Endothelial cell of umbilical vein (primary cell): ENCODE results near the gene DPYD. TPM values are rescaled to one million over a fixed set of nuclear protein-coding genes. Genes with fewer than 3 reads are reported as not detected.

Experiments
- BruUV-seq: library from RNA; stranded (reverse); fragments of 400-500 nt; replicated peaks from 2 replicates; lab custom pipeline; 2021; lab: Mats Ljungman, UMichigan
- CTCF ChIA-PET: fragments of 300-600, 350-600 bp; sonication (Branson Sonifier 250); formaldehyde crosslinking; loops from one replicate; lab custom pipeline; 2021; ENCODE audit warnings: antibody characterized with exemption, inconsistent platforms; lab: Charles Lee
- POLR2A ChIA-PET: fragments of 300-600, 350-600 bp; sonication (Branson Sonifier 250); formaldehyde crosslinking; loops from one replicate; lab custom pipeline; 2021; ENCODE audit warnings: antibody characterized with exemption, inconsistent platforms; lab: Charles Lee
- DNase-seq: peaks from one replicate; pipeline ENCODE4 v3.0.0-alpha.2; 2011; ENCODE audit warnings: low read depth, low spot score
- FAIRE-seq: peaks from 2 replicates; lab custom pipeline; 2011; peaks lifted over from hg19 to GRCh38; lab: Jason Lieb, UNC
- H2AFZ ChIP-seq: 2 replicates; pipeline ENCODE4 v1.6.0; 2012; ENCODE audit warnings: low read depth, low read length, control low read depth, inconsistent platforms
- H3K27ac ChIP-seq: 2 replicates; pipeline ENCODE4 v1.5.1; 2011; ENCODE audit warnings: low read depth, mild to moderate bottlenecking, control low read depth, low read length, moderate library complexity; ENCODE audit not compliant: insufficient read depth
- H3K27me3 ChIP-seq, 2 experiments: 2 replicates each; pipeline versions ENCODE4 v1.6.0 to v1.6.1; 2011; ENCODE audit warnings: low read length in 2 of 2, mixed read lengths in 1 of 2; ENCODE audit not compliant: control insufficient read depth in 2 of 2, insufficient read depth in 2 of 2
- H3K36me3 ChIP-seq, 2 experiments: 2 replicates in 1 of 2; 3 replicates in 1 of 2; pipeline ENCODE4 v1.5.1; 2011; ENCODE audit warnings: low read length in 2 of 2, mild to moderate bottlenecking in 1 of 2, moderate library complexity in 1 of 2; ENCODE audit not compliant: control insufficient read depth in 2 of 2, insufficient read depth in 2 of 2; ENCODE audit errors: extremely low read depth in 1 of 2
- H3K4me1 ChIP-seq: 3 replicates; pipeline ENCODE4 v1.5.1; 2011; ENCODE audit warnings: mild to moderate bottlenecking, low read length; ENCODE audit not compliant: control insufficient read depth, insufficient read depth; ENCODE audit errors: extremely low read depth
- H3K4me2 ChIP-seq: 2 replicates; pipeline ENCODE4 v1.6.1; 2011; ENCODE audit warnings: low read length, control low read depth, mixed read lengths; ENCODE audit not compliant: insufficient read depth
- H3K4me3 ChIP-seq, 3 experiments: fragments of 200-600 bp in 1 of 3; sonication (generic), shearing (Covaris generic) in 1 of 3; replicated peaks in 1 of 3; 2 replicates each; pipeline ENCODE4 v1.5.1; 2011 to 2016; ENCODE audit warnings: control low read depth in 3 of 3, low read length in 3 of 3, mild to moderate bottlenecking in 2 of 3, inconsistent platforms in 1 of 3, low read depth in 1 of 3, moderate library complexity in 1 of 3; ENCODE audit not compliant: insufficient read depth in 1 of 3
- H3K79me2 ChIP-seq: 2 replicates; pipeline ENCODE4 v1.6.0; 2012; ENCODE audit warnings: low read length, inconsistent platforms; ENCODE audit not compliant: control insufficient read depth, insufficient read depth
- H3K9ac ChIP-seq: replicated peaks from 2 replicates; pipeline ENCODE3; 2011; ENCODE audit warnings: low read length, control low read depth; ENCODE audit not compliant: insufficient read depth; ENCODE audit errors: extremely low read depth
- H3K9me1 ChIP-seq: replicated peaks from 3 replicates; pipeline ENCODE4 v1.6.0; 2011; ENCODE audit warnings: mild to moderate bottlenecking, low read length; ENCODE audit not compliant: control insufficient read depth, insufficient read depth; ENCODE audit errors: extremely low read depth
- H3K9me3 ChIP-seq: replicated peaks from 2 replicates; pipeline ENCODE4 v1.5.1; 2012; ENCODE audit warnings: low read length, inconsistent platforms; ENCODE audit not compliant: control insufficient read depth, insufficient read depth
- H4K20me1 ChIP-seq: replicated peaks from 2 replicates; pipeline ENCODE3; 2011; ENCODE audit warnings: mild to moderate bottlenecking, low read length; ENCODE audit not compliant: control insufficient read depth, insufficient read depth; ENCODE audit errors: extremely low read depth
- EZH2 ChIP-seq: IDR thresholded peaks from 2 replicates; pipeline ENCODE4 v1.6.1; 2012; ENCODE audit warnings: borderline replicate concordance, low read depth, mild to moderate bottlenecking, moderate library complexity, low read length, inconsistent platforms; ENCODE audit not compliant: severe bottlenecking
- FOS ChIP-seq: IDR thresholded peaks from 2 replicates; pipeline ENCODE4 v1.6.1; 2011; ENCODE audit warnings: mild to moderate bottlenecking, low read length, moderate library complexity, borderline replicate concordance; ENCODE audit not compliant: insufficient read depth
- GATA2 ChIP-seq: IDR thresholded peaks from 2 replicates; pipeline ENCODE4 v1.7.0; 2011; ENCODE audit warnings: low read depth, mild to moderate bottlenecking, moderate library complexity, mixed read lengths, low read length; ENCODE audit not compliant: insufficient read length, insufficient read depth
- JUN ChIP-seq: IDR thresholded peaks from 2 replicates; pipeline ENCODE4 v1.6.1; 2011; ENCODE audit warnings: borderline replicate concordance, low read depth; ENCODE audit not compliant: insufficient read length, insufficient read depth
- MYC ChIP-seq: IDR thresholded peaks from one replicate; pipeline ENCODE4 v1.6.1; 2011; ENCODE audit warnings: mild to moderate bottlenecking, low read depth, low read length
- POLR2A ChIP-seq: IDR thresholded peaks from 2 replicates; pipeline ENCODE4 v1.6.1; 2012; ENCODE audit warnings: low read depth, mild to moderate bottlenecking, control low read depth, low read length
- POLR2AphosphoS5 ChIP-seq: IDR thresholded peaks from 2 replicates; pipeline ENCODE4 v1.6.1; 2012; ENCODE audit warnings: low read depth, mild to moderate bottlenecking, control low read depth, low read length, moderate library complexity; ENCODE audit not compliant: insufficient read depth
- dilution Hi-C: fragments of 300-500 bp; cut with MboI; formaldehyde crosslinking; loops from one replicate; pipeline ENCODE4 v1.15.0; 2019; ENCODE audit warnings: low sequenced_read_pairs; ENCODE audit not compliant: extremely low pct_ligation_motif_present
- intact Hi-C: fragments of 100-400 bp; cut with micrococcal nuclease; formaldehyde crosslinking; loops from one replicate; pipeline ENCODE4 v1.10.0; 2022
- polyA plus RNA-seq, 4 experiments: library from polyadenylated mRNA; depleted of rRNA in 3 of 4; stranded (reverse) in 3 of 4; unstranded in 1 of 4; fragments of >200 nt; gene quantifications; 2 replicates each; pipeline versions ENCODE4 v1.2.1 to v1.2.3, GENCODE V29; 2011 to 2012; ENCODE audit warnings: missing spikeins in 1 of 4
- total RNA-seq: library from RNA; stranded (reverse); gene quantifications from 2 replicates; pipeline ENCODE4 v1.2.3, GENCODE V29; 2021
- TF ChIP-seq, protein P1 (sequence below), 2 donors: IDR thresholded peaks; 1 replicate in 1 of 2; 2 replicates in 1 of 2; pipeline ENCODE4 v1.5.1; 2011; ENCODE audit warnings: low read length in 2 of 2, mild to moderate bottlenecking in 2 of 2, moderate library complexity in 2 of 2, control low read depth in 1 of 2, inconsistent platforms in 1 of 2, low read depth in 1 of 2; ENCODE audit not compliant: insufficient read depth in 1 of 2; ENCODE audit errors: extremely low read depth in 1 of 2
- TF ChIP-seq, protein P2 (sequence below): IDR thresholded peaks from 2 replicates; pipeline ENCODE4 v1.6.1; 2011; ENCODE audit not compliant: insufficient read depth, insufficient read length

The DPYD gene
- total and polyA plus RNA-seq, 2 donors (not counting 3 experiments of a cell fraction or from before 2014, with no cell fraction given), result 4.6 to 15.1 TPM

DNA sequence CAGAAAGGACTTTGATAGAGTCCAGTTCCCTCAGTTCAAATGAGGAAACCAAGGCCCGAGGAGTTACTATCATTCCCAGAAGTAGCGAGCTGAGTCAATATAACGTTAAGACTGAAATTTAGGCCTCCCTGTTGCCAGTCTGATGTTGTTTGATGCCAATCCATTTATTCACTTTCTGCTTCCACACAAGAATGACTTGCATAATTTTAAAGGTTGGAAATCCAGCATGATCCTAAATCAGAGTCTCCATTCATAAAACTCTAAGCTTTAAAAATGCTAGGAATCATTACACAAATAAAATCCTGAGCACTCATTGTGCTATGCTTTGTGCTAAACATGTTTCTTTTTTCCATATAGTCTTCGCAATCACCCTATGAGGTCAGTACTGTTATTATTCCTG lies 784.9 kb downstream of the DPYD start:
- intact Hi-C loops, result loop anchor here (5.0 to 10.0 kb wide), 3 partner anchors 171 to 686 kb away; no protein-coding TSS in a partner anchor
- H3K27me3 ChIP-seq, result no peaks in the 10 kb centered on the region
- no peak overlapping the region for H3K4me3 ChIP-seq
- no peak overlapping the region for H3K27ac ChIP-seq
- H3K9ac ChIP-seq, result no peak overlapping the region
- BruUV-seq, result no TSS peak
- no peak for TF ChIP-seq POLR2AphosphoS5
- no peak for TF ChIP-seq POLR2A
- TF ChIP-seq GATA2, result no peak
- TF ChIP-seq, protein P1, sequence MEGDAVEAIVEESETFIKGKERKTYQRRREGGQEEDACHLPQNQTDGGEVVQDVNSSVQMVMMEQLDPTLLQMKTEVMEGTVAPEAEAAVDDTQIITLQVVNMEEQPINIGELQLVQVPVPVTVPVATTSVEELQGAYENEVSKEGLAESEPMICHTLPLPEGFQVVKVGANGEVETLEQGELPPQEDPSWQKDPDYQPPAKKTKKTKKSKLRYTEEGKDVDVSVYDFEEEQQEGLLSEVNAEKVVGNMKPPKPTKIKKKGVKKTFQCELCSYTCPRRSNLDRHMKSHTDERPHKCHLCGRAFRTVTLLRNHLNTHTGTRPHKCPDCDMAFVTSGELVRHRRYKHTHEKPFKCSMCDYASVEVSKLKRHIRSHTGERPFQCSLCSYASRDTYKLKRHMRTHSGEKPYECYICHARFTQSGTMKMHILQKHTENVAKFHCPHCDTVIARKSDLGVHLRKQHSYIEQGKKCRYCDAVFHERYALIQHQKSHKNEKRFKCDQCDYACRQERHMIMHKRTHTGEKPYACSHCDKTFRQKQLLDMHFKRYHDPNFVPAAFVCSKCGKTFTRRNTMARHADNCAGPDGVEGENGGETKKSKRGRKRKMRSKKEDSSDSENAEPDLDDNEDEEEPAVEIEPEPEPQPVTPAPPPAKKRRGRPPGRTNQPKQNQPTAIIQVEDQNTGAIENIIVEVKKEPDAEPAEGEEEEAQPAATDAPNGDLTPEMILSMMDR (IDR thresholded peaks at IDR 0.05; ENCODE audit: extremely low read depth in 1 of 2, insufficient read depth in 1 of 2, low read depth in 1 of 2, low read length in 2 of 2), result no peak
- TF ChIP-seq, protein P2, sequence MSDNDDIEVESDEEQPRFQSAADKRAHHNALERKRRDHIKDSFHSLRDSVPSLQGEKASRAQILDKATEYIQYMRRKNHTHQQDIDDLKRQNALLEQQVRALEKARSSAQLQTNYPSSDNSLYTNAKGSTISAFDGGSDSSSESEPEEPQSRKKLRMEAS, result no peak
- TF ChIP-seq EZH2, result no peak
- TF ChIP-seq JUN, result no peak
- no peak for TF ChIP-seq FOS
- TF ChIP-seq MYC, result no peak
- H2AFZ ChIP-seq, result no peak overlapping the region
- ChIA-PET CTCF (interaction anchor here (1.3 kb wide), 1 partner anchor 85 kb away, joined by 3 read pairs; no protein-coding TSS in a partner anchor), POLR2A (no interaction called here)
- peaks cover 10% of the 10 kb centered on the region for H3K4me1 ChIP-seq
- H4K20me1 ChIP-seq, result no peaks in the 10 kb centered on the region
- H3K79me2 ChIP-seq, result no peaks in the 10 kb centered on the region
- FAIRE-seq (no peak), DNase-seq (no peak)
- dilution Hi-C loops, result no loop called here
- no peaks in the 10 kb centered on the region for H3K9me3 ChIP-seq
- no peaks in the 10 kb centered on the region for H3K36me3 ChIP-seq
- H3K9me1 ChIP-seq, result no peaks in the 10 kb centered on the region
- H3K4me2 ChIP-seq, result no peak overlapping the region
